ENCODE results near the gene UNC93B1.

The UNC93B1 gene

GRCh38 chr11:68044145-68044813, 40.4 kb upstream of the UNC93B1 start:
- Histone ChIP-seq H3K36me3 (no peaks in the 10 kb centered on the region), H3K4me3 (ENCODE audit: low read depth, low read length) (no peak overlapping the region), H3K27ac (no peak overlapping the region), H3K9me3 (ENCODE audit: severe bottlenecking) (no peaks in the 10 kb centered on the region), H3K27me3 (ENCODE audit: insufficient read depth, low read depth, severe bottlenecking) (no peaks in the 10 kb centered on the region)
- 0 out of 2 replicates have a peak, but pooled peaks have one; percentile 16 for TF ChIP-seq CTCF (IDR thresholded peaks at IDR 0.05; ENCODE audit: low read depth, low read length)
- DNase-seq: no peak

- Histone ChIP-seq H3K27ac (peak overlapping the region; percentile 22), H3K27me3 (ENCODE audit: insufficient read depth, low read depth, severe bottlenecking) (no peaks in the 10 kb centered on the region), H3K4me3 (ENCODE audit: low read depth, low read length) (no peak overlapping the region), H3K36me3 (no peaks in the 10 kb centered on the region), H3K9me3 (ENCODE audit: severe bottlenecking) (no peaks in the 10 kb centered on the region)
- no peak for TF ChIP-seq CTCF (IDR thresholded peaks at IDR 0.05; ENCODE audit: low read depth, low read length)
- DNase-seq: peak; percentile 59
Measured at GRCh38 chr11:68043349-68044144, 39.6 kb upstream of the UNC93B1 start.

- DNase-seq: no peak
- no peaks in the 10 kb centered on the region for H3K9me3 ChIP-seq (ENCODE audit: severe bottlenecking)
- H3K27me3 ChIP-seq (ENCODE audit: insufficient read depth, low read depth, severe bottlenecking): no peaks in the 10 kb centered on the region
- H3K27ac ChIP-seq: peak overlapping the region; percentile 22
- H3K36me3 ChIP-seq: no peaks in the 10 kb centered on the region
- TF ChIP-seq CTCF (IDR thresholded peaks at IDR 0.05; ENCODE audit: low read depth, low read length): no peak
- H3K4me3 ChIP-seq (ENCODE audit: low read depth, low read length): no peak overlapping the region
Measured at GRCh38 chr11:68043029-68043348, 39.1 kb upstream of the UNC93B1 start.

GRCh38 chr11:68042219-68043028, 38.5 kb upstream of the UNC93B1 start:
- Histone ChIP-seq H3K27me3 (ENCODE audit: insufficient read depth, low read depth, severe bottlenecking) (no peaks in the 10 kb centered on the region), H3K4me3 (ENCODE audit: low read depth, low read length) (no peak overlapping the region), H3K27ac (no peak overlapping the region), H3K9me3 (ENCODE audit: severe bottlenecking) (no peaks in the 10 kb centered on the region), H3K36me3 (no peaks in the 10 kb centered on the region)
- no peak for DNase-seq
- TF ChIP-seq CTCF (IDR thresholded peaks at IDR 0.05; ENCODE audit: low read depth, low read length): no peak

- no peak overlapping the region for H3K4me3 ChIP-seq (ENCODE audit: low read depth, low read length)
Measured at GRCh38 chr11:68041617-68042218, 37.8 kb upstream of the UNC93B1 start.

More at GRCh38 chr11:68041617-68042218, 37.8 kb upstream of the UNC93B1 start:
- no peak overlapping the region; the same call in 1 of the 2 replicates for H3K27ac ChIP-seq
- no peak for DNase-seq
- no peak for TF ChIP-seq CTCF (IDR thresholded peaks at IDR 0.05; ENCODE audit: low read depth, low read length)
- H3K36me3 ChIP-seq: no peaks in the 10 kb centered on the region
- no peaks in the 10 kb centered on the region for H3K27me3 ChIP-seq (ENCODE audit: insufficient read depth, low read depth, severe bottlenecking)
- H3K9me3 ChIP-seq (ENCODE audit: severe bottlenecking): no peaks in the 10 kb centered on the region

All from WERI-Rb-1 (cell line).